K562 (cell line): Measurements from ENCODE around the gene TBC1D1.

ENCODE experiments used
- DIDO1 ChIP-seq: fragments of 450-650 bp; IDR thresholded peaks from 2 replicates; pipeline ENCODE4 v1.6.1; 2016; ENCODE audit warnings: low read depth, missing biosample characterization, missing genetic modification characterization
- NR2C2 ChIP-seq, 2 experiments: fragments of 200-800 bp in 1 of 2; sonication (Bioruptor generic) in 1 of 2; sonication (generic) in 1 of 2; formaldehyde crosslinking in 1 of 2; IDR thresholded peaks; 2 replicates each; pipeline versions ENCODE4 v1.6.1 to v1.8.0; 2016 to 2022; ENCODE audit warnings: mild to moderate bottlenecking in 1 of 2, missing compliant biosample characterization in 1 of 2, missing genetic modification characterization in 1 of 2, missing genetic modification reagents in 1 of 2
- POLR2A ChIP-seq: fragments of 450-650 bp; conservative IDR thresholded peaks from 2 replicates; pipeline ENCODE4 v1.6.1; 2016
- SRF ChIP-seq, 2 experiments: fragments of 250-450, 450-650 bp in 1 of 2; sonication (Bioruptor Pico) in 1 of 2; sonication (generic) in 1 of 2; formaldehyde crosslinking; IDR thresholded peaks; 2 replicates each; pipeline versions ENCODE4 v1.5.0 to v1.5.1; 2020 to 2022; ENCODE audit warnings: mild to moderate bottlenecking in 1 of 2, missing genetic modification reagents in 1 of 2
- TAF15 ChIP-seq: fragments of 200-400 bp; formaldehyde crosslinking; IDR thresholded peaks from 2 replicates; pipeline ENCODE4 v1.6.1; 2017; ENCODE audit warnings: mild to moderate bottlenecking, low read depth, low read length, moderate library complexity
- TCF7L2 ChIP-seq: fragments of 150-350 bp; IDR thresholded peaks from 2 replicates; pipeline ENCODE4 v1.6.1; 2016; ENCODE audit warnings: low read depth, mild to moderate bottlenecking, low read length, moderate library complexity
- YBX1 ChIP-seq: fragments of 450-650 bp; IDR thresholded peaks from 2 replicates; pipeline ENCODE4 v1.7.1; 2016; ENCODE audit warnings: mild to moderate bottlenecking
- ZNF830 ChIP-seq: fragments of 250-450 bp; sonication (Bioruptor Pico); IDR thresholded peaks from 2 replicates; pipeline ENCODE4 v1.5.0; 2021; ENCODE audit warnings: mild to moderate bottlenecking
- TF ChIP-seq, protein P1 (sequence below): fragments of 450-650 bp; conservative IDR thresholded peaks from 2 replicates; pipeline ENCODE4 v1.6.1; 2016; ENCODE audit warnings: missing genetic modification characterization, low read depth, mild to moderate bottlenecking, missing compliant biosample characterization, moderate library complexity
- TF ChIP-seq, protein P2 (sequence below), 3 experiments: IDR thresholded peaks in 2 of 3; conservative IDR thresholded peaks in 1 of 3; 2 replicates each; pipeline ENCODE4 v1.5.1; 2011 to 2012; ENCODE audit warnings: low read length in 3 of 3, mild to moderate bottlenecking in 3 of 3, control low read depth in 2 of 3, improper control_type of control experiment in 1 of 3, inconsistent platforms in 1 of 3, low read depth in 1 of 3, mixed read lengths in 1 of 3, moderate library complexity in 1 of 3; ENCODE audit not compliant: insufficient read depth in 2 of 3
- TF ChIP-seq, protein P3 (sequence below), 2 experiments: fragments of 450-650 bp; IDR thresholded peaks; 2 replicates each; pipeline ENCODE4 v1.6.1; 2016
- TF ChIP-seq, protein P4 (sequence below): sonication (generic); formaldehyde crosslinking; IDR thresholded peaks from 2 replicates; pipeline ENCODE4 v1.9.0; 2022; ENCODE audit warnings: mild to moderate bottlenecking, missing genetic modification reagents
- TF ChIP-seq, protein P5 (sequence below): sonication (generic); formaldehyde crosslinking; IDR thresholded peaks from 2 replicates; pipeline ENCODE4 v1.8.0; 2022; ENCODE audit warnings: missing genetic modification reagents, mild to moderate bottlenecking, moderate library complexity, borderline replicate concordance
- TF ChIP-seq, protein P6 (sequence below): sonication (generic); formaldehyde crosslinking; IDR thresholded peaks from 2 replicates; pipeline ENCODE4 v1.8.1; 2023; ENCODE audit warnings: missing genetic modification reagents, mild to moderate bottlenecking, borderline replicate concordance

DNA sequence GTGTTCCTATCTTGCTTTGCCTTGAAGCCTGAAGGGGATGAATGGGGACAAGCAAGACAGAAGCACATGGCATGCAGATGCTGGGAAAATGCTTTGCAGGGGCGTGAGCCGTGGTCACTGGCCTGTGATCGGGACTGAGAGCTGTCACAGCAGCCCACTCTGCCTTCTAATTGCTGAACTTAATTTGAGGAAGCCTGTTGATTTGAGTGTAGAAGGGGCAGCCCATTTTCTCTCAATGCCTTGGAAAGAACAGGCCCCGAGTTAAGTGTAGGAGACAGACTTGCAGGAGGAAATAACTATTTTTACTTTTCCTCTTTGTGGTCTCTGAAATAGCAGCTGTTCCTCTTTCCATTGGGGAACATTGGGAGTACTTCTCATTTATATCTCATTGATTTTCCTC, 26.1 kb upstream of the TBC1D1 start:
- TF ChIP-seq TCF7L2 (no peak), ZNF830 (no peak), NR2C2 (CRISPR knock-in tag; IDR thresholded peaks at IDR 0.05) (no peak), NR2C2 (tag; IDR thresholded peaks at IDR 0.05) (no peak), SRF (CRISPR knock-in tag; IDR thresholded peaks at IDR 0.05) (no peak), DIDO1 (tag) (no peak), TAF15 (no peak), POLR2A (no peak), YBX1 (no peak)
- TF ChIP-seq, protein P1, sequence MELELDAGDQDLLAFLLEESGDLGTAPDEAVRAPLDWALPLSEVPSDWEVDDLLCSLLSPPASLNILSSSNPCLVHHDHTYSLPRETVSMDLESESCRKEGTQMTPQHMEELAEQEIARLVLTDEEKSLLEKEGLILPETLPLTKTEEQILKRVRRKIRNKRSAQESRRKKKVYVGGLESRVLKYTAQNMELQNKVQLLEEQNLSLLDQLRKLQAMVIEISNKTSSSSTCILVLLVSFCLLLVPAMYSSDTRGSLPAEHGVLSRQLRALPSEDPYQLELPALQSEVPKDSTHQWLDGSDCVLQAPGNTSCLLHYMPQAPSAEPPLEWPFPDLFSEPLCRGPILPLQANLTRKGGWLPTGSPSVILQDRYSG, result no peak
- TF ChIP-seq, protein P2, sequence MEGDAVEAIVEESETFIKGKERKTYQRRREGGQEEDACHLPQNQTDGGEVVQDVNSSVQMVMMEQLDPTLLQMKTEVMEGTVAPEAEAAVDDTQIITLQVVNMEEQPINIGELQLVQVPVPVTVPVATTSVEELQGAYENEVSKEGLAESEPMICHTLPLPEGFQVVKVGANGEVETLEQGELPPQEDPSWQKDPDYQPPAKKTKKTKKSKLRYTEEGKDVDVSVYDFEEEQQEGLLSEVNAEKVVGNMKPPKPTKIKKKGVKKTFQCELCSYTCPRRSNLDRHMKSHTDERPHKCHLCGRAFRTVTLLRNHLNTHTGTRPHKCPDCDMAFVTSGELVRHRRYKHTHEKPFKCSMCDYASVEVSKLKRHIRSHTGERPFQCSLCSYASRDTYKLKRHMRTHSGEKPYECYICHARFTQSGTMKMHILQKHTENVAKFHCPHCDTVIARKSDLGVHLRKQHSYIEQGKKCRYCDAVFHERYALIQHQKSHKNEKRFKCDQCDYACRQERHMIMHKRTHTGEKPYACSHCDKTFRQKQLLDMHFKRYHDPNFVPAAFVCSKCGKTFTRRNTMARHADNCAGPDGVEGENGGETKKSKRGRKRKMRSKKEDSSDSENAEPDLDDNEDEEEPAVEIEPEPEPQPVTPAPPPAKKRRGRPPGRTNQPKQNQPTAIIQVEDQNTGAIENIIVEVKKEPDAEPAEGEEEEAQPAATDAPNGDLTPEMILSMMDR (IDR thresholded peaks at IDR 0.05 in 2 of 3, conservative IDR thresholded peaks at IDR 0.05 in 1 of 3; ENCODE audit: insufficient read depth in 2 of 3, low read depth in 1 of 3, low read length in 3 of 3), result no peak
- TF ChIP-seq, protein P3, sequence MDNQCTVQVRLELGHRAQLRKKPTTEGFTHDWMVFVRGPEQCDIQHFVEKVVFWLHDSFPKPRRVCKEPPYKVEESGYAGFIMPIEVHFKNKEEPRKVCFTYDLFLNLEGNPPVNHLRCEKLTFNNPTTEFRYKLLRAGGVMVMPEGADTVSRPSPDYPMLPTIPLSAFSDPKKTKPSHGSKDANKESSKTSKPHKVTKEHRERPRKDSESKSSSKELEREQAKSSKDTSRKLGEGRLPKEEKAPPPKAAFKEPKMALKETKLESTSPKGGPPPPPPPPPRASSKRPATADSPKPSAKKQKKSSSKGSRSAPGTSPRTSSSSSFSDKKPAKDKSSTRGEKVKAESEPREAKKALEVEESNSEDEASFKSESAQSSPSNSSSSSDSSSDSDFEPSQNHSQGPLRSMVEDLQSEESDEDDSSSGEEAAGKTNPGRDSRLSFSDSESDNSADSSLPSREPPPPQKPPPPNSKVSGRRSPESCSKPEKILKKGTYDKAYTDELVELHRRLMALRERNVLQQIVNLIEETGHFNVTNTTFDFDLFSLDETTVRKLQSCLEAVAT (IDR thresholded peaks at IDR 0.05), result no peak
- TF ChIP-seq, protein P4, sequence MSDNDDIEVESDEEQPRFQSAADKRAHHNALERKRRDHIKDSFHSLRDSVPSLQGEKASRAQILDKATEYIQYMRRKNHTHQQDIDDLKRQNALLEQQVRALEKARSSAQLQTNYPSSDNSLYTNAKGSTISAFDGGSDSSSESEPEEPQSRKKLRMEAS (CRISPR knock-in tag), result no peak
- TF ChIP-seq, protein P5, sequence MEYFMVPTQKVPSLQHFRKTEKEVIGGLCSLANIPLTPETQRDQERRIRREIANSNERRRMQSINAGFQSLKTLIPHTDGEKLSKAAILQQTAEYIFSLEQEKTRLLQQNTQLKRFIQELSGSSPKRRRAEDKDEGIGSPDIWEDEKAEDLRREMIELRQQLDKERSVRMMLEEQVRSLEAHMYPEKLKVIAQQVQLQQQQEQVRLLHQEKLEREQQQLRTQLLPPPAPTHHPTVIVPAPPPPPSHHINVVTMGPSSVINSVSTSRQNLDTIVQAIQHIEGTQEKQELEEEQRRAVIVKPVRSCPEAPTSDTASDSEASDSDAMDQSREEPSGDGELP (CRISPR knock-in tag), result no peak
- TF ChIP-seq, protein P6, sequence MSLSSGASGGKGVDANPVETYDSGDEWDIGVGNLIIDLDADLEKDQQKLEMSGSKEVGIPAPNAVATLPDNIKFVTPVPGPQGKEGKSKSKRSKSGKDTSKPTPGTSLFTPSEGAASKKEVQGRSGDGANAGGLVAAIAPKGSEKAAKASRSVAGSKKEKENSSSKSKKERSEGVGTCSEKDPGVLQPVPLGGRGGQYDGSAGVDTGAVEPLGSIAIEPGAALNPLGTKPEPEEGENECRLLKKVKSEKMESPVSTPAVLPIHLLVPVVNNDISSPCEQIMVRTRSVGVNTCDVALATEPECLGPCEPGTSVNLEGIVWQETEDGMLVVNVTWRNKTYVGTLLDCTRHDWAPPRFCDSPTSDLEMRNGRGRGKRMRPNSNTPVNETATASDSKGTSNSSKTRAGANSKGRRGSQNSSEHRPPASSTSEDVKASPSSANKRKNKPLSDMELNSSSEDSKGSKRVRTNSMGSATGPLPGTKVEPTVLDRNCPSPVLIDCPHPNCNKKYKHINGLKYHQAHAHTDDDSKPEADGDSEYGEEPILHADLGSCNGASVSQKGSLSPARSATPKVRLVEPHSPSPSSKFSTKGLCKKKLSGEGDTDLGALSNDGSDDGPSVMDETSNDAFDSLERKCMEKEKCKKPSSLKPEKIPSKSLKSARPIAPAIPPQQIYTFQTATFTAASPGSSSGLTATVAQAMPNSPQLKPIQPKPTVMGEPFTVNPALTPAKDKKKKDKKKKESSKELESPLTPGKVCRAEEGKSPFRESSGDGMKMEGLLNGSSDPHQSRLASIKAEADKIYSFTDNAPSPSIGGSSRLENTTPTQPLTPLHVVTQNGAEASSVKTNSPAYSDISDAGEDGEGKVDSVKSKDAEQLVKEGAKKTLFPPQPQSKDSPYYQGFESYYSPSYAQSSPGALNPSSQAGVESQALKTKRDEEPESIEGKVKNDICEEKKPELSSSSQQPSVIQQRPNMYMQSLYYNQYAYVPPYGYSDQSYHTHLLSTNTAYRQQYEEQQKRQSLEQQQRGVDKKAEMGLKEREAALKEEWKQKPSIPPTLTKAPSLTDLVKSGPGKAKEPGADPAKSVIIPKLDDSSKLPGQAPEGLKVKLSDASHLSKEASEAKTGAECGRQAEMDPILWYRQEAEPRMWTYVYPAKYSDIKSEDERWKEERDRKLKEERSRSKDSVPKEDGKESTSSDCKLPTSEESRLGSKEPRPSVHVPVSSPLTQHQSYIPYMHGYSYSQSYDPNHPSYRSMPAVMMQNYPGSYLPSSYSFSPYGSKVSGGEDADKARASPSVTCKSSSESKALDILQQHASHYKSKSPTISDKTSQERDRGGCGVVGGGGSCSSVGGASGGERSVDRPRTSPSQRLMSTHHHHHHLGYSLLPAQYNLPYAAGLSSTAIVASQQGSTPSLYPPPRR (CRISPR knock-in tag), result no peak
